GM23248 (cell line): ENCODE data around the gene PRODH.

Experiments used
- EZH2 ChIP-seq: fragments of 200-600 bp; sonication (generic); IDR thresholded peaks from 2 replicates; pipeline ENCODE4 v1.6.1; 2018; ENCODE audit warnings: antibody characterized with exemption, mild to moderate bottlenecking; ENCODE audit not compliant: insufficient read depth, poor library complexity, severe bottlenecking
- EZH2phosphoT487 ChIP-seq: fragments of 200-600 bp; sonication (generic); IDR thresholded peaks from 2 replicates; pipeline ENCODE4 v1.6.1; 2018; ENCODE audit warnings: antibody characterized with exemption, moderate library complexity, mild to moderate bottlenecking, low read depth; ENCODE audit not compliant: insufficient read depth

DNA sequence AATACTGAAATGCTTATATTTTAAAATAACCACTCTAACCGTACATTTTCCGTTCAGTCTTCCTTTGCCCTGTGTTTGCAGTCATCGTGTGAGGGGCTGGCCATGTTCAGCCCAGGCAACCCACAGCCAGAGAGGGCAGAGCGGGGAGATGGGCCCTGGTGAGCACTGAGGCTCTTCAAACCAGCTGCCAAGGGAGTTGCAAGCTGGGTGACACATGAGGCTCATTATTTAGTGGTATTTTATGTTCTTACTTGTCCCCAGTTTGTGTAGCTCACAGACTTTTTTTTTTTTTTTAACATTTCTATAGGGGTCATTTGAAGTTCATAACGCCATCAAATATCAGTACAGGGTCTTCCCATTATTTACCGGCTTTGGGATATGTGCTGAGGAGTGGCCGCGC lies 48.0 kb downstream of the PRODH start:
- TF ChIP-seq EZH2phosphoT487 (no peak), EZH2 (no peak)
